Endothelial cell of hepatic sinusoid (primary cell): ENCODE data around the gene UTP25.
"Not testable (repeated sequence)": the region's sequence is repeated elsewhere in the genome, so short reads cannot be mapped to it uniquely, and the experiment has no call there.

Experiments used
- in situ Hi-C: cut with HindIII; loops from 2 replicates; pipeline ENCODE4 v1.10.0; 2017; ENCODE audit warnings: low sequenced_read_pairs

UTP25 gene

DNA sequence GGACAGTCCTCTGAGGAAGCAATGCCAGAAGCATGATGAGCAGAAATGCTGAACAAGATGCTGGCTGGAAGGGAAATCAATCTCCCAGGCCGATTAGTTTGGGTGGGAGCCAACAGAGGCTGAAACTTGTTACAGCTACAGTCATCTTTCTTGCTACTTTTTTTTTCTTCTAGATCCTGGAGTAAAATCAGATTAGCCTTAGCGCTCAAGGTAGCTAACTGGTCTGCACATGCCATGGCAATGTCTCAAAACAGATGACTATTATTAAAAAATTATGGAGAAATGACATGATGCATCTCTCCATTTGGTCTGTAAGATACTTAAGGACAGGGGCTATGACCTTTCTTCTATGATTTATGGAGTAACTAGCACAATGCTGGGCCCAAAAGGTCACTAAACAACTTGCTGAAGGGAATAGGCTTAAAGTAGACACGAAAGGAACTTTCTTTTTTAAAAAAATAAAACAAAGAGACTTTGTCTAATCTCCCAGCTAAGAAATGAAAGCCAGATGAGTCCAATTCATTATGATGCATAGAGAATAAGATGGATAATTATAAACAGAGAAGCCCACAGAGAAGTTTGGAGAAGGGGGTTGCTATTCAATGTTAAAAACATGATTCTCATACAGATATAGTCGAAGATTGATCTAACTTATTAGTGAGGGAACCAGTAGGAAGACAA is 42.5 kb downstream of the UTP25 start:
- in situ Hi-C loops: no loop called here

DNA sequence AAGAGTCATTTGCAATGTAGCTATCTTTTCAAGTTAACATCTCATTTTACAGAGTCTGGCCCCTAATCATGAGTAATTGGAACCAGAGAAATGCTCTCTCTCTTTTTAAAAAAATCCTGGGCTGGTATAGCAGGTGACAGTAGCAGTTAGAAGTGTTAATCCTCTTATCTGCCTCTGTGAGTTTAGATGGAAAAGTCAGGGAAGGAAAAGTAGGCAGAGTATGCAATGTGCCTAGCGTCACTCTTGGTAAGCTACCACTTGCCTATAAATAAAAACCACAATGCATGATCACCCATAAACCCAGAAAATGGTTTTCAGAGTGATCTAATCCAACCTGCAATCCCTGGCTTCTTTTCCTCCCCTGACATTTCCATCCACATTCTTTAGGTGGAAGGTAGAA is 43.2 kb downstream of the UTP25 start:
- in situ Hi-C loops: no loop called here

DNA sequence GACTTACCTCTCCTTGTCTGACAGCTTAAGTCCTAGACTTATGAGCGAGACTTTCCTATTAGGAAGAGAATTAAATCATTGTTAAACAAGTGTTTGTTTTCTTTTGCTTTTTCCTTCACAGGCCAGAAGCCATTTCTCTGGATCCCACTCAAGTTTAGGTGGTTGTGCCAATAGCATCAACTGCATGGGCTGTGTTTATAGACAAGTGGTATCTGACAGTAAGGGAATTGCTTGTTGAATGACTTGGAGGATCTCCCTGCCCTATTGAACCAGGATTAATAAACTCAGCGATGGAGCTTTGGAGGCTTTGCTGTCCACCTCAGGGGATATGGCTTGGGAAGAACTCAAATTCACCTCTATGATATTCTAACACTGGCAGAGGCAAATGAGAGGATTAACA is 43.7 kb downstream of the UTP25 start:
- in situ Hi-C loops: no loop called here

DNA sequence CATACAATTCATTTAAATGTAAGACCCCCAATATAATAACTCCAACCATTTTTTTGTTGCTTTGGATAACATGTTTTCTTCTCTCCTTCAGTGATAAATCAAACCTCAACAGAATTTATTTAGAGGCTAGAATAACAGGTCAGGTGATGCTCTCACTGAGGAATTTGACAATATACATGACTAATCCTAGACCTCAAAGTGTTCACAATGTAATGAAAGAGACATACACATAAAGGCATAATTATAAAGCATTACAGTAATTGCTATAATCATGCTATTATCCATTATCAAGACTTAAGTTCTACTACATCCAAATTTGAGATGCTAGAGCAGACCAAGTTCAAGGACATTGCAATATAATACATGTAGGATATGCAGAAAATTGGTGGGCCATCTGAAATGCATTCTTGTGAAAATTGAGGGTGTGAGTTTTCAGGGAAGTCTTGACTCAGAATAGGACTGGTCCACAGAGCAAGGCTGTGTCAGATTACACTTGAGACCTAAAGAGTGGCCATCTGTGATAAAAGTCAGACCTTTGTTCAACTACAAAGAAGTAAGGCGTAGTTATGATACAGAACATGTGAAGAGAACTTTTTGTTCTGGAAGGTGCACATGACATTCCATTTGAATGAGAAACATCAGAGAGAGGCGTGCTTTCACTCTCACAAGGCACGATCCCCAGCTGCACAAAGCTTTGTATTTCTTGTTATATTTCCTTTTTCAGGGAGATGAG is 45.5 kb downstream of the UTP25 start:
- in situ Hi-C loops: no loop called here

DNA sequence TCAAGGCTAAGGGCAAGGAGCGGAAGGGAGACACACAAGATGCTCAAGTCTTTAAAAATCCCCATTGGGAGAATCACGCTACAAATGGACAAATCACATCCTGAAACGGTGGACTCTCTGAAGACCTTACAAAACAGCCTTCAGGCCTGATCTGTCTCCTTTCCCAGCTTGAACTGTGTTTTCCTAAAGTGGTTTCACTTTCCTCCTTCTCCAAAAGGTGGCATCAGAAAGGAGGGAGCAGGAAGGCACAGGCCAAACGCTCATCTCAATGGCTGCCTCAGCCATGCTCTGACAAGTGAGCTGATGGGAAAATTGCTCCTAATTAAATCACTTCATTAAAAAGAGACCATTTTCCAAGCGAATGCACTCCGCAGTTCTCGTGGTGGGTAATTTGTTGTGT is 47.7 kb downstream of the UTP25 start:
- in situ Hi-C loops: no loop called here

GRCh38 chr1:209876078-209876800 is 48.5 kb downstream of the UTP25 start:
- in situ Hi-C loops: no loop called here

GRCh38 chr1:209877087-209877764 is 49.5 kb downstream of the UTP25 start:
- in situ Hi-C loops: no loop called here

- in situ Hi-C loops: no loop called here
These were observed 51.2 kb downstream of the UTP25 start for GRCh38 chr1:209878964-209879363.

GRCh38 chr1:209879539-209879938 is 51.8 kb downstream of the UTP25 start:
- in situ Hi-C loops: no loop called here

DNA sequence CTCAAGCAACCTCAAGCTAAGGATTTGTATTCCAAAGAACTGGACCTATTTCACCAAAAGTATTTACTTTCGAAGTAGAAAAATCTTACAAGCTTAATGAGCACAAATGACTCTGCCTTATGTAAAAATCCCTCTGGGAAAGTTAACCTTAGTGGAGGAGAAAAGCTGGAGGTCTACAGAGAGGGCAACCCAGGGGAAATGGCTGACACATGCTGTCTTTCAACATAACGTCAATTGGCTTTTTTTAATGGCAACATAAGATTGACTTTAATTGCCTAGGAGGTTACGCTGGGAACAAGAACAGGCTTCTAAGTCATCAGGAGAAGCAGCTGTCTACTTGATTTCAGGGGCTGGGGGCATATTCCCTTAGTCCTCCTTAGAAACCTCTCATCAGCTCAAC is 52.3 kb downstream of the UTP25 start:
- in situ Hi-C loops: no loop called here

DNA sequence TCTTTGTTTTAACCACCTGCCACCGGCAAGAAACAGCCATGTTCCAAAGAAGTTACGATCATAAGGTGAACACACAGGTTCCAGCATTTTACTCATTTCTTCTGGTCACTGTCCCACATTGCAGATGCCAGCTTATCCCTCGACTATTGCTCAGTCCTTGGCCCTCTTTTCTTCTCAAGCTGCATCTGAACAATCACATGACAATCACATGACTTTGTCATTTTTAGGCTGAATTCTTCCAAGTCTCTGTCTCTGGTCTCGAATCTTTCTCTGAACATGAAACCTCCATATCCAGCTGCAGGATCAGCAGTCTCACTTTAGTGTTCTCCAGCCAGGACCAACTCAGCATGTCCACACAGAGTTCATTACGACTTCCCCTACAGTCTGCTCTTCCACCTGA is 53.8 kb downstream of the UTP25 start:
- in situ Hi-C loops: no loop called here

DNA sequence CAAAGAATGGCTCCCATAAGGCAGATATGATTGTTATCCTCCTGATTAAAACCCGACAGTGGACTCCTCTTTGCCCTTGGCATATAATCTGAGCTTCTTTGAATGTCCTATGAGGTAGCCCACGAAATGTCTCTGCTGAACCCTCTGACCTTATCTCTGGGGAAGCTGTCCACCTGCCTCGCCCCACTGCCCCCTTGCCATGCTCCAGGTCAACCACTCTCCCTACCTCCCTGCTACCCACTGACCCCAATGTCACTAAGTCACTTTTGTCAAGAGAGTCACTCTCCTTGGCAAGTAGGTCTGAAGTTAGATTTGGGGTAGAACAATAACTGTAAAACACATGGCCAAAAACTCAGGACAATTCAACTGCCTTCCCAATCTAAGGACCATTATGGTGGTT is 54.5 kb downstream of the UTP25 start:
- in situ Hi-C loops: no loop called here

- in situ Hi-C loops: no loop called here
These were observed 55.2 kb downstream of the UTP25 start for GRCh38 chr1:209882942-209883340.

DNA sequence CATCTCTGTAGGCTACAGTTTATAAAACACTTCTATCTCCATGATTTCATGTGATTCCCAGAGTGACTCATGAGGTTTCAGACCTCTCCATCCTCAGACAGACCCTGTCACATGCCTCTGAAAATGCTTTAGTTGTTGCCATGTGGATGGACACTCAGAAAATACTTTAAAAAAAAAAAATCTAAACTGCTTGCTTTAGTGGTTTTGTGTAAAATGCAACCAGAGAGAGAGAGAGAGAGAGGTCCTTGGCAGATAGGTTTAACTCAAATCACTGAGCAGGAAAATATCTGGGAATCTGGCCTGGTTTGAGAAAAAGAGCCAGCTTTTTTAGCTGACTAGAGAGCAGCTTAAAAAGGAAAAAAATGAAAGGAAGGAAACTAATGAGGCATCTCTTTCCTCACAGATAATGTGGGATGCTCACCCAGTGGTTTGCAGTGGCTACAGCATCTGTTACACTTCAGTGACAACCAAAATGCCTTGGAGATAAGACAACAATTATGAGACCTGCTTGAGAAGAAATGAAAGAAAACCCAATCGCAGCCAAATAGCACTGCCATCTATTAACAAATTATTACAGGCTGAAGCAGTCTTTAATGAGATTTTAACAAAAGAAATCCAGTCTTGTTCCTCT is 55.7 kb downstream of the UTP25 start:
- in situ Hi-C loops: no loop called here

DNA sequence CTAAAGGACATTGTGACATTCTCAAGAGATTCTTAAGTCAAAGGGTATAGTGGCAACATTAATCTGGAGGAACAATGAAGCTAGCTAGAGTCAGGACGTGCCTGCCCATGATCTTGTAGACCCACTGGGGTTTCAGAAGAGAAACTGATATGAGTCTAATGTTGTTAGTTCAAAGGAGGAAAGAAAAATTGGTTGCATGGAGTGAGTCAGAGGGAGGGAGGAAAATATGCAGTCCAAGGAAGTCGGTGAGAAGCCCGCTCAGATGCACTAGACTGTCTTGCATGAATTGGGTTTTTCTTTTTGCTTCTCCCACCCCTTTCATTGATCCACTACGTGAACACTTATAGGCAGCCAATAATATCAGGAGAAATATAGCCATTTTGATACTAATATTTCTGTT is 56.5 kb downstream of the UTP25 start:
- in situ Hi-C loops: no loop called here

- in situ Hi-C loops: no loop called here
These were observed 56.9 kb downstream of the UTP25 start for GRCh38 chr1:209884665-209885117.

DNA sequence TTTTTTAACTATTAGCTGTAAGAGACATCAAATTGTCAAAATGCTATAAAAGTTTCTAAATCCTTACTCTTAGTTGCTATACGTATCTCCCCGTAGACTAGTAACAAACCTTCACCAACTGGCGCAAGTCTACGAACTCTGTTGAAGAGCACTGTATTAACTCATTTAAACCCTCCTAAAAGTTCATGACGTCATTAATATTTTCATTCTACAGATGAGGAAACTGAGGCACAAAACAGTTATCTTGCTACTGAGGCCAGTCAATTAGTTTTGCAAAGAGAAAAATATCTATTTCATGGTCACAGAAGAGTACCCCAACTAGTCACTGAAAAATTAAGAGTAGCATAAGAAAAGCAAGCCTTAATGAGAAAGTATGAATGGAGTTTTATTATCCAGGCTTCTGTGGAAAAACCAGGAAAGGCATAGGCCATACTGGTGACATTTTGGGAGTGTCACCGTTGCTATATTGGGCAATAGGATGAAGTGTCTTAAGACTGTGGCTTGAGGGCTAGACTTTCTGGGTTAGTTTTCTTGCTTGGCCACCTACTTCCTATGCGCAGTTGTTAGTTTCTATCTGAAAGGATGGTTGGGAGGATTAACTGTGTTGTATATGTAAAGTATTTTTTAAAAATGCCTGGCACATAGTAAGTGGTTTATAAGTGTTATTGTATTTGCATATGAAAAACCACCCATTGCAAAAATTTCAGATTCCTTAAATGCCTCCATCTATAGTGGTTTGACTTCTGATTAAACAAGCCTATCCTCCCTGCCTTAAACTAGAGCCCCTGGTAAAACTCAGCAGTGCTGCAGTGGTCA is 57.8 kb downstream of the UTP25 start:
- in situ Hi-C loops: no loop called here

DNA sequence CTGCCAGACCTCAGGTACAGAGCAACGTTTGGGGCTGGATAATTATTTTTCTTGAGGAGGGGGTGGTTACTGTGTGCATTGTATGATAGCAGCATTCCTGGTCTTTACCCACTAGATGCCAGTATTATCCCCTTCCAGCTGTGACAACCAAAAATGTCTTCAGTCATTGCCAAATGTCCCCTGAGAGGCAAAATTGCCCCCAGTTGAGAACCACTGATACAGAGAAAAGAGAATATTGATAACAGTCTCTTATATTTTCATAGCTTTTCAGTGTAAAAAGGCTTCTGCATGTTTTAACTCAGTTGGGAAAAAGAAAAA is 58.4 kb downstream of the UTP25 start:
- in situ Hi-C loops: no loop called here

DNA sequence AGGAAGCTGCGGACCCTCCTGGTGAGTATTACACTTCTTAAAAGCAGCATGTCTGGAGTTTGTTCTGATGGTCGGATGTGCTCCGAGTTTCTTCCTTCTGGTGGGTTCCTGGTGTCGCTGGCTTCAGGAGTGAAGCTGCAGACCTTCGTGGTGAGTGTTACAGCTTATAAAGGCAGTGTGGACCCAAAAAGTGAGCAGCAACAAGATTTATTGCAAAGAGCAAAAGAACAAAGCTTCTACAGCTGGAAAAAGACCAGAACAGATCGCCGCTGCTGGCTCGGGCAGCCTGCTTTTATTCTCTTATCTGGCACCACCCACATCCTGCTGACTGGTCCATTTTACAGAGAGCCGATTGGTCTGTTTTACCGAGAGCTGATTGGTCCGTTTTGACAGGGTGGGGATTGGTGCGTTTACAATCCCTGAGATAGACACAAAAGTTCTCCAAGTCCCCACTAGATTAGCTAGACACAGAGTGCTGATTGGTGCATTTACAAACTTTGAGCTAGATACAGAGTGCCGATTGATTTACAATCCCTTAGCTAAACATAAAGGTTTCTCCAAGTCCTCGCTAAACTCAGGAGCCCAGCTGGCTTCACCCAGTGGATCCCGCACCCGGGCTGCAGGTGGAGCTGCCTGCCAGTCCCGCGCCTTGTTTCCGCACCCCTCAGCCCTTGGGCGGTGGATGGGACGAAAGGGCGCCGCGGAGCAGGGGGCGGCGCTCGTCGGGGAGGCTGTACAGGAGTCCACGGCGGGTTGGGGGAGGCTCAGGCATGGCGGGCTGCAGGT is 60.7 kb downstream of the UTP25 start:
- in situ Hi-C loops: not testable (repeated sequence)

DNA sequence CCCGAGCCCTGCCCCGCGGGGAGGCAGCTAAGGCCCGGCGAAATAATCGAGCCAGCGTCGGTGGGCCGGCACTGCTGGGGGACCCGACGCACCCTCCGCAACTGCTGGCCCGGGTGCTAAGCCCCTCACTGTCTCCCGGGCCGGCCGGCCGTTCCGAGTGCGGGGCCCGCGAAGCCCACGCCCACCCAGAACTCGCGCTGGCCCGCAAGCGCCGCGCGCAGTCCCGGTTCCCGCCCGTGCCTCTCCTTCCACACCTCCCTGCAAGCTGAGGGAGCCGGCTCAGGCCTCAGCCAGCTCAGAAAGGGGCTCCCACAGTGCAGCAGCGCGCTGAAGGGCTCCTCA is 61.3 kb downstream of the UTP25 start:
- in situ Hi-C loops: no loop called here
